Activated naive CD4-positive, alpha-beta T cell treated with anti-CD3 and anti-CD28 coated beads for 36 hours (primary cell): ENCODE measurements around the gene DNAJC27. TPM values are rescaled to one million over a fixed set of nuclear protein-coding genes. Genes with fewer than 3 reads are reported as not detected.

Experiments
- CTCF ChIA-PET: fragments of 350-600 bp; sonication (Branson Sonifier 250); formaldehyde crosslinking; loops from one replicate; lab custom pipeline; 2021; ENCODE audit warnings: antibody characterized with exemption; lab: Charles Lee
- DNase-seq: peaks from one replicate; pipeline ENCODE4 v3.0.0-alpha.2; 2020
- H3K27ac Mint-ChIP-seq: one replicate; pipeline ENCODE4 v1.8.0; 2021; ENCODE audit warnings: mild to moderate bottlenecking, mixed read lengths
- H3K27me3 Mint-ChIP-seq: one replicate; pipeline ENCODE4 v1.8.0; 2021; ENCODE audit warnings: low read depth, mixed read lengths
- H3K36me3 Mint-ChIP-seq: one replicate; pipeline ENCODE4 v1.8.0; 2021; ENCODE audit warnings: low read depth, mixed read lengths
- H3K4me1 Mint-ChIP-seq: one replicate; pipeline ENCODE4 v1.8.0; 2021; ENCODE audit warnings: low read depth, mixed read lengths
- H3K4me3 Mint-ChIP-seq: one replicate; pipeline ENCODE4 v1.8.0; 2021; ENCODE audit warnings: mild to moderate bottlenecking, moderate library complexity, mixed read lengths
- H3K9me3 Mint-ChIP-seq: one replicate; pipeline ENCODE4 v1.8.0; 2021; ENCODE audit warnings: mixed read lengths
- intact Hi-C: fragments of 100-400 bp; cut with micrococcal nuclease; formaldehyde crosslinking; loops from one replicate; pipeline ENCODE4 v1.15.1; 2023
- total RNA-seq, 2 experiments: library from RNA; stranded (reverse); gene quantifications; one replicate each; pipeline ENCODE4 v1.2.3, GENCODE V29; 2021

The DNAJC27 gene
- total RNA-seq, 2 experiments from 2014 or later = 5.3 to 6.0 TPM

GRCh38 chr2:24969784-24970183, 2.0 kb downstream of the DNAJC27 start:
- Mint-ChIP-seq H3K36me3 (peaks cover 16% of the 10 kb centered on the region), H3K9me3 (no peaks in the 10 kb centered on the region), H3K4me1 (peaks cover 16% of the 10 kb centered on the region), H3K27me3 (no peaks in the 10 kb centered on the region), H3K27ac (no peak overlapping the region), H3K4me3 (no peak overlapping the region)
- intact Hi-C loops = loop anchor here (2.0 to 10.0 kb wide), 9 partner anchors 142 to 1042 kb away; partner anchors contain the start of genes ASXL2, ATAD2B and DTNB
- DNase-seq = no peak
- CTCF ChIA-PET = interaction anchor here (0.6 kb wide), 1 partner anchor 301 kb away, joined by 3 read pairs; no protein-coding TSS in a partner anchor

GRCh38 chr2:24961903-24962302, 9.9 kb downstream of the DNAJC27 start:
- no peak for DNase-seq
- H3K4me3 Mint-ChIP-seq = no peak overlapping the region
- H3K27ac Mint-ChIP-seq = no peak overlapping the region
- peaks cover 9% of the 10 kb centered on the region for H3K4me1 Mint-ChIP-seq
- CTCF ChIA-PET = no interaction called here
- H3K9me3 Mint-ChIP-seq = no peaks in the 10 kb centered on the region
- intact Hi-C loops = no loop called here
- H3K36me3 Mint-ChIP-seq = peaks cover 57% of the 10 kb centered on the region
- no peaks in the 10 kb centered on the region for H3K27me3 Mint-ChIP-seq

GRCh38 chr2:24959761-24960160, 12.0 kb downstream of the DNAJC27 start:
- H3K27me3 Mint-ChIP-seq = no peaks in the 10 kb centered on the region

GRCh38 chr2:24958411-24958935, 13.3 kb downstream of the DNAJC27 start:
- CTCF ChIA-PET = interaction anchor here (0.6 kb wide), 1 partner anchor 149 kb away, joined by 3 read pairs; no protein-coding TSS in a partner anchor
- no peak for DNase-seq
- no peak overlapping the region for H3K4me3 Mint-ChIP-seq
- H3K27me3 Mint-ChIP-seq = no peaks in the 10 kb centered on the region
- H3K36me3 Mint-ChIP-seq = peaks cover 76% of the 10 kb centered on the region
- peaks cover 9% of the 10 kb centered on the region for H3K4me1 Mint-ChIP-seq
- no peak overlapping the region for H3K27ac Mint-ChIP-seq
- intact Hi-C loops = no loop called here
- H3K9me3 Mint-ChIP-seq = peaks cover 9% of the 10 kb centered on the region

More at GRCh38 chr2:24959761-24960160, 12.0 kb downstream of the DNAJC27 start:
- intact Hi-C loops = no loop called here
- Mint-ChIP-seq H3K4me3 (no peak overlapping the region), H3K36me3 (peaks cover 74% of the 10 kb centered on the region), H3K27ac (no peak overlapping the region), H3K4me1 (peaks cover 9% of the 10 kb centered on the region), H3K9me3 (peaks cover 9% of the 10 kb centered on the region)
- CTCF ChIA-PET = no interaction called here
- no peak for DNase-seq

GRCh38 chr2:24957976-24958375, 13.8 kb downstream of the DNAJC27 start:
- peaks cover 73% of the 10 kb centered on the region for H3K36me3 Mint-ChIP-seq
- intact Hi-C loops = no loop called here
- no peaks in the 10 kb centered on the region for H3K27me3 Mint-ChIP-seq
- peaks cover 9% of the 10 kb centered on the region for H3K4me1 Mint-ChIP-seq
- H3K9me3 Mint-ChIP-seq = peaks cover 9% of the 10 kb centered on the region
- no peak overlapping the region for H3K4me3 Mint-ChIP-seq
- CTCF ChIA-PET = interaction anchor here (0.6 to 0.7 kb wide), 2 partner anchors 83 to 975 kb away, joined by 4 to 6 read pairs; no protein-coding TSS in a partner anchor
- no peak for DNase-seq
- no peak overlapping the region for H3K27ac Mint-ChIP-seq

- Mint-ChIP-seq H3K27me3 (no peaks in the 10 kb centered on the region), H3K9me3 (peaks cover 9% of the 10 kb centered on the region), H3K36me3 (peaks cover 69% of the 10 kb centered on the region), H3K4me3 (no peak overlapping the region), H3K4me1 (peaks cover 9% of the 10 kb centered on the region), H3K27ac (no peak overlapping the region)
- no peak for DNase-seq
- CTCF ChIA-PET = interaction anchor here (0.6 to 0.7 kb wide), 3 partner anchors 84 to 976 kb away, joined by 4 to 6 read pairs (median 4); no protein-coding TSS in a partner anchor
- intact Hi-C loops = no loop called here
Measured at GRCh38 chr2:24957221-24957620, 14.5 kb downstream of the DNAJC27 start.

- H3K4me1 Mint-ChIP-seq = peaks cover 9% of the 10 kb centered on the region
- intact Hi-C loops = no loop called here
- no peak overlapping the region for H3K27ac Mint-ChIP-seq
- H3K9me3 Mint-ChIP-seq = peaks cover 9% of the 10 kb centered on the region
- H3K27me3 Mint-ChIP-seq = no peaks in the 10 kb centered on the region
- DNase-seq = no peak
- peaks cover 68% of the 10 kb centered on the region for H3K36me3 Mint-ChIP-seq
- H3K4me3 Mint-ChIP-seq = no peak overlapping the region
- CTCF ChIA-PET = no interaction called here
Measured at GRCh38 chr2:24955921-24956320, 15.8 kb downstream of the DNAJC27 start.

GRCh38 chr2:24955232-24955631, 16.5 kb downstream of the DNAJC27 start:
- H3K27ac Mint-ChIP-seq = no peak overlapping the region
- CTCF ChIA-PET = interaction anchor here (0.7 kb wide), 1 partner anchor 8 kb away, joined by 3 read pairs; no protein-coding TSS in a partner anchor
- DNase-seq = no peak
- intact Hi-C loops = no loop called here
- H3K4me1 Mint-ChIP-seq = peaks cover 6% of the 10 kb centered on the region
- no peak overlapping the region for H3K4me3 Mint-ChIP-seq
- H3K9me3 Mint-ChIP-seq = peaks cover 9% of the 10 kb centered on the region
- H3K36me3 Mint-ChIP-seq = peaks cover 63% of the 10 kb centered on the region
- H3K27me3 Mint-ChIP-seq = no peaks in the 10 kb centered on the region

GRCh38 chr2:24950102-24950501, 21.7 kb downstream of the DNAJC27 start:
- Mint-ChIP-seq H3K27me3 (no peaks in the 10 kb centered on the region), H3K4me3 (no peak overlapping the region), H3K36me3 (peaks cover 24% of the 10 kb centered on the region), H3K27ac (no peak overlapping the region), H3K9me3 (peaks cover under 1% of the 10 kb centered on the region), H3K4me1 (no peaks in the 10 kb centered on the region)
- intact Hi-C loops = no loop called here
- no peak for DNase-seq
- CTCF ChIA-PET = no interaction called here

- H3K4me1 Mint-ChIP-seq = no peaks in the 10 kb centered on the region
- H3K27me3 Mint-ChIP-seq = no peaks in the 10 kb centered on the region
- no peak overlapping the region for H3K4me3 Mint-ChIP-seq
- CTCF ChIA-PET = interaction anchor here (0.6 kb wide), 1 partner anchor 188 kb away, joined by 4 read pairs; no protein-coding TSS in a partner anchor
- no peak overlapping the region for H3K27ac Mint-ChIP-seq
- peaks cover 13% of the 10 kb centered on the region for H3K36me3 Mint-ChIP-seq
- intact Hi-C loops = no loop called here
- no peaks in the 10 kb centered on the region for H3K9me3 Mint-ChIP-seq
- no peak for DNase-seq
Measured at GRCh38 chr2:24948506-24948905, 23.2 kb downstream of the DNAJC27 start.

- H3K27me3 Mint-ChIP-seq = no peaks in the 10 kb centered on the region
- intact Hi-C loops = no loop called here
- H3K9me3 Mint-ChIP-seq = no peaks in the 10 kb centered on the region
- DNase-seq = no peak
- CTCF ChIA-PET = no interaction called here
- peaks cover 13% of the 10 kb centered on the region for H3K36me3 Mint-ChIP-seq
- no peak overlapping the region for H3K4me3 Mint-ChIP-seq
- no peaks in the 10 kb centered on the region for H3K4me1 Mint-ChIP-seq
- no peak overlapping the region for H3K27ac Mint-ChIP-seq
Measured at GRCh38 chr2:24947561-24948157, 24.1 kb downstream of the DNAJC27 start.

GRCh38 chr2:24945907-24946306, 25.8 kb downstream of the DNAJC27 start:
- CTCF ChIA-PET = interaction anchor here (0.7 to 1.5 kb wide), 2 partner anchors 324 to 535 kb away, joined by 3 read pairs; no protein-coding TSS in a partner anchor
- Mint-ChIP-seq H3K27ac (no peak overlapping the region), H3K9me3 (no peaks in the 10 kb centered on the region)

More at GRCh38 chr2:24945907-24946306, 25.8 kb downstream of the DNAJC27 start:
- intact Hi-C loops = no loop called here
- Mint-ChIP-seq H3K4me1 (no peaks in the 10 kb centered on the region), H3K4me3 (no peak overlapping the region), H3K36me3 (peaks cover 6% of the 10 kb centered on the region), H3K27me3 (no peaks in the 10 kb centered on the region)
- DNase-seq = no peak
